Stimulated activated naive CD8-positive, alpha-beta T cell treated with anti-CD3 and anti-CD28 coated beads, Interleukin-15, Interleukin-2, amounts not matched to agents 100 ng/mL and 50 ng/mL, for 24 hours (primary cell): ENCODE measurements around the gene SLC9A5.

Experiments
- H3K27ac Mint-ChIP-seq: one replicate; pipeline ENCODE4 v1.8.0; 2021; ENCODE audit warnings: mild to moderate bottlenecking, mixed read lengths
- H3K27me3 Mint-ChIP-seq: one replicate; pipeline ENCODE4 v1.8.0; 2021; ENCODE audit warnings: mixed read lengths
- H3K36me3 Mint-ChIP-seq: one replicate; pipeline ENCODE4 v1.8.0; 2021; ENCODE audit warnings: low read depth, mixed read lengths
- H3K4me1 Mint-ChIP-seq: one replicate; pipeline ENCODE4 v1.8.0; 2021; ENCODE audit warnings: low read depth, mixed read lengths
- H3K4me3 Mint-ChIP-seq: one replicate; pipeline ENCODE4 v1.8.0; 2021; ENCODE audit warnings: mild to moderate bottlenecking, mixed read lengths
- H3K9me3 Mint-ChIP-seq: one replicate; pipeline ENCODE4 v1.8.0; 2021; ENCODE audit warnings: mixed read lengths

Gene SLC9A5

DNA sequence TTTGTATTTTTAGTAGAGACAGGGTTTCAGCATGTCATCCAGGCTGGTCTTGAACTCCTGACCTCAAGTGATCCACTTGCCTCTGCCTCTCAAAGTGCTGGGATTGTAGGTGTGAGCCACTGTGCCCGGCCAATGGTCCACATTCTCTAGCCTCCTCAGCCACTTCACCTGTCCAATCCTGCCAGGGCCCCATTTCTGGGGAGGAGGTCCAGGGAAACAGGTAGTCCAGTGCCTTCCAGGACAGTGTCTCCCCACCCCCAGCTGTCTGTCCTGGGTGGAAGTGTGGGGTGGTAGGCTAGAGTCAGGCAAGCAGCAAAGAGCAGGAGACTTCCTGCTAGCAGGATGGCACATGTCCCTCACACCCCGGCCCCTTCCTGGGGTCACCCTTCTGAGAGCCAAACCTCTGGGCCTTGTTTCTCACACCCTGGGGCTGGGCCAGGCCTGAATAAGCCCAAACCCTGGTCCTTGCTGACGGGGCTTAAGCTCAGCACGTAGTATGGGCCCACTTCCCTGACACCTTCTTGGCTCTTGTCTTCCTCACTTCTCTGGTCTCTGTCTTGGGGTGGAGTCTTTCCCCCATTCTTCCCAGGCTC is 6.5 kb upstream of the SLC9A5 start:
- H3K36me3 Mint-ChIP-seq, result peaks cover 29% of the 10 kb centered on the region
- no peaks in the 10 kb centered on the region for H3K27me3 Mint-ChIP-seq
- peaks cover 41% of the 10 kb centered on the region for H3K4me1 Mint-ChIP-seq
- no peaks in the 10 kb centered on the region for H3K9me3 Mint-ChIP-seq
- H3K27ac Mint-ChIP-seq, result peak overlapping the region; percentile 75
- no peak overlapping the region for H3K4me3 Mint-ChIP-seq

DNA sequence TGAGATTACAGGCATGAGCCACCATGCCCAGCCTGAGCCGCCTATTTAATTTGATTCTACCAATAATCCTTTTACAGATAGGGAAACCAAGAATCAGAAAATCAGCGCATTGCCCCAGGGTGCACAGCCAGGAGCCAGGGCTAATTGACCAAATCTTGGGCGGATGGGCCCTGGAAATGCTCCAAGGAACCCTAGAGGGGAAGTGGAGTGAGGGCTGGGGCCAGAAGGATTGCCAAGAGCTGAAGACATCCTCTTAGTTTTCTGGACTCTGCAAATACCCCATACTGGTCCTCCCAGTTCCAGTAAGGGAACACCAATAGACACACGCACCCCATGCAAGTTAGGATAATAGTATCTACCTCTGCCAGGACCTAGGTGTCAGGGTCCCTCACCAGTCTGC is 5.3 kb upstream of the SLC9A5 start:
- no peaks in the 10 kb centered on the region for H3K27me3 Mint-ChIP-seq
- H3K4me1 Mint-ChIP-seq, result peaks cover 51% of the 10 kb centered on the region
- peak overlapping the region; percentile 89 for H3K4me3 Mint-ChIP-seq
- H3K36me3 Mint-ChIP-seq, result peaks cover 16% of the 10 kb centered on the region
- H3K27ac Mint-ChIP-seq, result peak overlapping the region; percentile 87
- H3K9me3 Mint-ChIP-seq, result no peaks in the 10 kb centered on the region

DNA sequence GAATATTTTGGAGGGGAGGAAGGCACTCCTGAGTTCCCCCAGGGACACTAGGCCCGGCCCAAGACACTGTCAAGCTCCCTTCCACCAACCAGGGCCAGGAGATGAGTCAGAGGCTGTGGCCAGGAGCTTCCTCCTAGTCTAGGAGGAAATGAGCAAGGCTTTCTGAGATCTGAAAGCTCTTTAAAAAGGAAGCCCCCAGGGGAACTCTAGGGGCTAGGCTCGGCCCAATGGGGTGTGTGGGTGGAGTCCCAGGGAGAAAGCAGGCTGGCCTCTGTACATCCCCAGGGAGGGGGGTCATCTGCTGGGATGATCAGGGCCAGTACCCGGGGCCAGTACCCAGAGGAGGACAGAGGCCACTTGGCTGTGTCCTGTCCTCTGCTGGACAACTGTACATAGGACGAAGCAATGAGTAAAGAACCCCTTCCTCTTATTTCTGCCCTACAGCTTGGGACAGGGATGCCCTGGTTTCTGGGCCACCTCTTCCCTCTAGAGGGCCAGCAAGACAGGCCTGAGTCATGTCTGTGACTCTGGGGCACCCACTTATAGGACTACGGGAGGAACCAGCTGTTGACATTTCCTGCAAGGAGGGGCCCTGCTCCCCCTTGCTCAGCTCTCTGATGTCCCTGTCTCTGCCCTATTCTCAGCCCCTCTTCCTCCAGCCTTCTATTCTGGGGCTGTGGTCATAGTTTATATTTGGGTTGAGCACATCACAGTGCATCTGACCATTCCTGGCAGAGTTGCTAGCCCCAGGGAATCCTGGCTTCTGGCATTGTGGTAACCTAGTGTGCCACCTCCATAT is 4.2 kb upstream of the SLC9A5 start:
- Mint-ChIP-seq H3K36me3 (peaks cover 10% of the 10 kb centered on the region), H3K4me3 (peak overlapping the region; percentile 89), H3K4me1 (peaks cover 55% of the 10 kb centered on the region), H3K9me3 (no peaks in the 10 kb centered on the region), H3K27ac (peak overlapping the region; percentile 93), H3K27me3 (no peaks in the 10 kb centered on the region)

DNA sequence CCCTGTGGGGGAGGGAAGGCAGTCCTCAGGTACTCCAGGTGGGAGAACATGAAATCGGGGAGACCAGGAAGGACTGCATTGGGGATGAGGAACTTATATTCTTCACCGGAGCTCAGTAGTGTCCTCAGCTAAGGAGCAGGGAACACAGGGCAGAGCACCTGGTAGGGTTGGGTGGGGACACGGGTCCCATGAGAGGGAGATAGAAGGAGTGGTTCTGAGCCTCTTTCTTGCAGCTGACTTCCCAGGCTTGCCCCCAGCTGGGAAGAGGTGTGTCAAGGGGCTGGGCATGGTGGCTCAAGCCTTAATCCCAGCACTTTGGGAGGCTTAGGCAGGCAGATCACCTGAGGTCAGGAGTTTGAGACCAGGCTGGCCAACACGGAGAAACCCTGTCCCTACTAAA is 3.6 kb upstream of the SLC9A5 start:
- peaks cover 6% of the 10 kb centered on the region for H3K27me3 Mint-ChIP-seq
- peaks cover 10% of the 10 kb centered on the region for H3K36me3 Mint-ChIP-seq
- H3K27ac Mint-ChIP-seq, result peak overlapping the region; percentile 93
- peaks cover 61% of the 10 kb centered on the region for H3K4me1 Mint-ChIP-seq
- H3K9me3 Mint-ChIP-seq, result no peaks in the 10 kb centered on the region
- H3K4me3 Mint-ChIP-seq, result peak overlapping the region; percentile 89

DNA sequence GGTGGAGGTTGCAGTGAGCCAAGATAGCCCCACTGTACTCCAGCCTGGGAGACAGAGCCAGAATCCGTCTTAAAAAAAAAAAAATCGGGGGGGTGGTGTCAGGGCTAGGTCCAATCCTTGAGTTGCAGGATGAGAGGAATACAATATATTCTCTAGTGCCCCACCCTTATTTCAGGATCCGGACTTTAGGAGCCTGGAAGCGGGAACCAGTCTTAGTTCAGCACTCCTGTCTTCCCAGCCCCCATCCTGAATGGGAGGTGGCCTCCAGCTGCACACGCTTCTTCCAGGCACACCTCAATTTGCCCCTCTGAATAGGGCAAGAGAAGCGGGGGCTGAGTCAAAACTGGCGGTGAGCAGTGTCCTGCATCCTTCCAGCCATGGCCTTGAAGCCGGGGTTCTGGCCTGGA is 3.1 kb upstream of the SLC9A5 start:
- Mint-ChIP-seq H3K9me3 (no peaks in the 10 kb centered on the region), H3K4me1 (peaks cover 63% of the 10 kb centered on the region), H3K4me3 (peak overlapping the region; percentile 89), H3K36me3 (peaks cover 10% of the 10 kb centered on the region), H3K27me3 (peaks cover 8% of the 10 kb centered on the region), H3K27ac (peak overlapping the region; percentile 93)

DNA sequence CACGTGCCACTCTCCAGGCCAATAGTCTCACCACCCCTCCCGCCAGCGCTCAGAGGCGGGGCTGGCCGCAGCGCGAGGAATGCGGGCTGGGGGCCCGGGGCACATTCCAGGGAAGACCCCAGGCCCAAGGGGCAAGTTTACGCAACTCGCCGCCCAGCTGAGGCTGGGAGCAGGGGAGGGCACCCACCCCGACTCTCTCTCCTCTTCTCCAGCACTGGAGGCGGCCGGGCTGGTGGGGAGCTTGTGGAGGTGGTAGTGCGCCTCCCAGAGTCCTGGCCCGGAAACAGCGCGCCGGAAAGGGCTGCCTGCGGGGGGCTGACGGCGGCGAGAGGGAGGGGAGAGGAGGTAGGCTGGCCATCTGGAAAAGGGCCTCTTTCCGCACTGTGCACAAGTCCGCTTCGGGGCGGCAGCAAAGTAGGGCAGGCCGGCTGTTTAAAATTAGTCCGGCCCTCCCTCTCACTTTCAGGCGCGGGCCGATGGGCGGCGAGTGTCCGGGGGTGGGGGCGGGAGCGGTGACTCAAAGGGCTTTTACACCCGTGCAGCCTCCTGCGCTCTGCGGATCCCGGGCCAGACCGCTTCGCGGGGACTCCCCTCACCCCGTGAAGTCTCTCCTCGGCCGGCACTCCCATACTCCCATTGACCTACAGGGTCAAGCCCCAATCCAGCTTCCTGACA is 2.6 kb upstream of the SLC9A5 start:
- Mint-ChIP-seq H3K36me3 (peaks cover 10% of the 10 kb centered on the region), H3K4me3 (peak overlapping the region; percentile 89), H3K9me3 (no peaks in the 10 kb centered on the region), H3K4me1 (peaks cover 62% of the 10 kb centered on the region), H3K27ac (peak overlapping the region; percentile 88), H3K27me3 (peaks cover 8% of the 10 kb centered on the region)

DNA sequence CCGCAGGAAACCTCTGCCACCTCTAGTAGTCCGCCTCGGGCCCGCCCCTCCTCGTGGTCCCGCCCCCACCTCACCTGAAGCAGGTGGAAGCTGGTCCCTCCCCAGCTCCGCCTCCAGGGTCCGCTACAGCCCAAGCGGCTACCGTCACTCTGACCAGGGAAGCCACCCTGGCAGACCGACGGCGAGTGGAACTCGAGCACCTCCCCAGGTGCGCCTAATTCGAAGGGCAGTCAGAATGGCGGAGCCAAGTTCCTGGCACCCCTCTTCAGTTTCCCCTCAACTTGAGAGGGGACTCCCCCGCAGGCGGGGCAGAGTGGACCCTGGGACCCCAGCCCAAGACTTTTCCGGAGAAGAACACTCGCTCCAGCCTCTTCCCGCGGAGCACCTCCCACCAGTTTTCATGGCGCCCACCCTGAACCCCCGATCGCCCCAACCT is 2.0 kb upstream of the SLC9A5 start:
- H3K36me3 Mint-ChIP-seq, result peaks cover 10% of the 10 kb centered on the region
- H3K4me1 Mint-ChIP-seq, result peaks cover 56% of the 10 kb centered on the region
- H3K9me3 Mint-ChIP-seq, result no peaks in the 10 kb centered on the region
- H3K27me3 Mint-ChIP-seq, result peaks cover 12% of the 10 kb centered on the region
- peak overlapping the region; percentile 88 for H3K27ac Mint-ChIP-seq
- H3K4me3 Mint-ChIP-seq, result peak overlapping the region; percentile 89

DNA sequence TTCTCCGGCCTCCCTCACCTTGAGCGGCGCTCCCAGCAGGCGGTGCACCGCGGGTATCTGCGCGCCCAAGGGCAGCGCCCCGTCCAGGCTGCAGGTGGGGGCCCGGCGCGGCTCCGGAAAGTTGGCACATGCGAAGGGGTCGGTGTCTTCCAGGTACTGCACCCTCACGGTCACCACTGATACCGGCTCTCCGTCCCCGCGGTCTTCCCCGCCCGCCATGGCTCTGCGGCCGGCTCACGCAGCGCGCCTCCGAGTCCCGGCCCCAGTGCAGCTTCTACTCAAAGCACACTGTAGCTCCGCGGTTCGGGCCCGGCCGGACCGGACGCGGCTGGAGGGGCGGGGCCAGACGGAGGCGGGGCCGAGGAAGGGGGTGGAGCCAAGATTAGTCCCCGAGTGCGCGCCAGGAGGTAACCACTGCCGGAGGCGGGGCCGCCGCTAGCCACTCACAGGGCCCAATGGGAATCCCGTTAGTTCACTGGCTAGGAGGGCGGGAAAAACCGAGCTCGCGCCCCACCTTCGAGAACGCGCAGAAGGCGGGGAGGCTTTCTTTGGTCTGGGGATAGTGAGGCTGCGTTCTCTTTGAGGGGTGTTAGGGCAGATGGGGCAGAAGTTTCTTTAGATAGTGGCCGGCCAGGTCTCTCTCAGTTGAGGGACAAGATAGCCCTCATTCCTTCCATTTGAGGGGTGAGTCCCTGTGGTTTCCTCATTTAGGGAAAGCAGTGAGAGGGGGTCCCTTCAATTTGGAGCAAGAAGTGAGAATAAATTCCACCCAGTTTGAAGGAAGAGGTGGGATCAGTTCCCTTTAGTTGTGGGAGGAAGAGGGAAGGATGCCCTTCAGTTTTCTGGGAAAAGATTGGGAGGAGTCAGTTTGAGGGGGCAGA is 1.3 kb upstream of the SLC9A5 start, which contains the start of gene FHOD1:
Gene FHOD1 (minus strand): TSS at position 290 of the 881 bp plus-strand sequence. CDS start 71 bp downstream, at position 219.
- Mint-ChIP-seq H3K36me3 (peaks cover 8% of the 10 kb centered on the region), H3K27ac (peak within 1 kb of the TSS; percentile 88), H3K27me3 (peaks cover 12% of the 10 kb centered on the region), H3K4me3 (peak within 1 kb of the TSS; percentile 89), H3K4me1 (peaks cover 54% of the 10 kb centered on the region), H3K9me3 (no peaks in the 10 kb centered on the region)

DNA sequence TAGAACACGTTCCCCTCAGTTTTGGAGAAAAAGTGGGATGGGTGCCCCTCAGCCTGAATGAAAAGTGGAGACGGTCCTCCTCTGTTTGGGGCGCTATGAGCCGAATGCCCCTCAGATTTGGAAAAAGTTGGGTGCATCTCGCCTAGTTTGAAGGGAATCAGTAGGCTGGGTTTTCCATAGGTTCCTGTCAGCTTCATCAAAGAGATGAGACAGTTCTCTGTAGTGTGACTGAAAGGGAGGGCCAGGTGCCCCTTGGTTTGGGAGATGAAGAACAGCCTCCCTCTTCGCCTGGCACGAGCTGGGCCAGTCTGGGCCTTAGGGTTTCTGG is 742 bp upstream of the SLC9A5 start:
- Mint-ChIP-seq H3K9me3 (no peaks in the 10 kb centered on the region), H3K27ac (peak overlapping the region; percentile 88), H3K4me1 (peaks cover 49% of the 10 kb centered on the region), H3K4me3 (peak overlapping the region; percentile 89), H3K36me3 (peaks cover 6% of the 10 kb centered on the region), H3K27me3 (peaks cover 12% of the 10 kb centered on the region)

DNA sequence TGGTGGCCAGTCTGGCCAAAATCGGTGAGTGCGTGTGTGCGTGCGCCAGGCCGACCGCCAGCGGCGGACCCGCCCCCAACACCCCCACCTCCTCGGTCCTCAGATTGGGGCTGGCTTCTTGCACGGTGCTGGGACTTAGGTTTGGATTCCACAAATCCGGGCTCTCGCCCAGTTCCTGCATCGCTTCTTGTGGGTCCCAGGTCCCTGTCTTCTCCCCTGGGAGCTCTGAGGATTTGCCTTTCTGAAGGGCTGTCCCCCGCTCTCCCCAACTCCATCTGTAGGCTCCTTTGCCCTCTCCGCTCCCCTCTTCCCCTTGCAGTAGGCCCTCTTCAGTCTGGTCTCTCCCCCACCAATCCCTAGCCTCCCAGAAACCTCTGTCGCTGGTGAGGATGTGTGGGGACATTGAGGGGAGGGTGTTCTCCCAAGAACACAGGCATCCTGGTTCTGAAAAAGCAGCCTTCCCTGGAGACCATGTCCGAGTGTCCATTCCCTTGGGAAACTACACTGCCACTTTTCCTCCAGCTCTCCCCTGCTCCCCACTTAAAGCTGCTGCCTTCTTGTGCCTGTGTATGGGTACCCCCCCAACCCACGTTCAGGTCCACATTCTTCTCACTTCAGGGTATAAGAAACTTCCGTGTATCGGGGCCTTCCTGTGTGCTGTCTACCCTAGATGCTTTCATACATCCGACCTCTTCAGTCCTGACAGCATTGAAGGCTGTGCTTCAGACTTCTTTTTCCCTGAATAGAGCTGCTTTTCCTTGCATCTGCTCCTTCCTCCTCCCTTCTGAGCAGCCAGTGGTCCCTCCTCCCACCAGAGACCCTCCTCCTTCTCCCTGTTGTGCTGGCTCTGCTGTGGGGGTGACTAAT is 632 bp downstream of the SLC9A5 start:
- Mint-ChIP-seq H3K4me1 (peaks cover 36% of the 10 kb centered on the region), H3K36me3 (peaks cover 6% of the 10 kb centered on the region), H3K9me3 (no peaks in the 10 kb centered on the region), H3K27me3 (peaks cover 12% of the 10 kb centered on the region), H3K4me3 (peak overlapping the region; percentile 85), H3K27ac (peak overlapping the region; percentile 75)

DNA sequence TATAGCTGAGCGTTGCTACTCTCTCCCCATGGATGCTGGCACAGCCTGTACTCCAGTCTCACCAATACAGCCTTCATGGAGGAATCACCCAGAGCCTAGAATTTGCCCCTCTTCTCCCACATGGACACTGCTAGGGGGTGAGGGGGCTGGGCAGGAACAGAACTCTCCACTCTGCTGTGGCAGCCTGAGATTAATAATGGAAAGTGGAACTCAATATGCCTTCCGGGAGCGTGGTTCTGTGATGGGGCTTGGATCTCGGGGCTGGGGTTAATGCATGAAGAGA is 1.2 kb downstream of the SLC9A5 start:
- no peaks in the 10 kb centered on the region for H3K9me3 Mint-ChIP-seq
- peaks cover 12% of the 10 kb centered on the region for H3K27me3 Mint-ChIP-seq
- H3K36me3 Mint-ChIP-seq, result peaks cover 4% of the 10 kb centered on the region
- peak overlapping the region; percentile 85 for H3K4me3 Mint-ChIP-seq
- H3K4me1 Mint-ChIP-seq, result peaks cover 30% of the 10 kb centered on the region
- peak overlapping the region; percentile 75 for H3K27ac Mint-ChIP-seq

DNA sequence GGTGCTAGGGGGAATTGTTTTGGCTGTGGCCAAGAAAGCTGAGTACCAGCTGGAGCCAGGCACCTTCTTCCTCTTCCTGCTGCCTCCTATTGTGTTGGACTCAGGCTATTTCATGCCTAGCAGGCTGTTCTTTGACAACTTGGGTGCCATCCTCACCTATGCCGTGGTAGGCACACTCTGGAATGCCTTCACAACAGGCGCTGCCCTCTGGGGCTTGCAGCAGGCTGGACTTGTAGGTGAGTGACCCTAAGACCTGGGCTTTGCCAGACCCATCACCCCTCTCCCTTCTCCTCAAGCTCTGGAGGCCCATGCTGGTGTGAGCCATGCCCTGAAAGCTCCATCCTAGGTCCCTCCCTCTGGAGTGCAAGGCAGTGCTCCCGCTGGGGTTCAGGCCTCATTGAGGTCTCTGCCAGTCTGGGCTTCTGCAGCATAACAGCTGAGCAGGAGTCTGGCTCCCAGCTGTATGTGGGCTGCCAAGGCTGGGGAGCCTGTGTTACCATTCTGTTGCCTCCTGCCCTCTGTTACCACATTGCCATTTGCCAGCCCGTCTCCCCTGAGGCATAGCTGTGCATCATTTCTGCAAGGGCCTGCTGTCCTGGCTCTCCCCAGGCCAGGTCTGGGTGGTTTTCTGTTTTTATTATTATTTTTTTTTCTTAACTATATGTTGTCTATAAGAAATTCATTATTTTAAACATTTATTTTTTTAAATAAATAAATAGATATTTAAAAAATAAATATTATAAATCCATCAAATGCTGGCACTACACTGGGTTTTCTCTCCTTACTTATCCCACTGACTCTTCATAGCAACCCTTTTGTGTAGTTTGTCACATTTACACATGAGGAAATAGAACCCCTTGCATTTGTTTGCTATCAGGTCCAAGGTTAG is 4.1 kb downstream of the SLC9A5 start:
- Mint-ChIP-seq H3K36me3 (no peaks in the 10 kb centered on the region), H3K27ac (no peak overlapping the region), H3K9me3 (no peaks in the 10 kb centered on the region), H3K27me3 (peaks cover 12% of the 10 kb centered on the region), H3K4me1 (peaks cover 17% of the 10 kb centered on the region), H3K4me3 (no peak overlapping the region)

DNA sequence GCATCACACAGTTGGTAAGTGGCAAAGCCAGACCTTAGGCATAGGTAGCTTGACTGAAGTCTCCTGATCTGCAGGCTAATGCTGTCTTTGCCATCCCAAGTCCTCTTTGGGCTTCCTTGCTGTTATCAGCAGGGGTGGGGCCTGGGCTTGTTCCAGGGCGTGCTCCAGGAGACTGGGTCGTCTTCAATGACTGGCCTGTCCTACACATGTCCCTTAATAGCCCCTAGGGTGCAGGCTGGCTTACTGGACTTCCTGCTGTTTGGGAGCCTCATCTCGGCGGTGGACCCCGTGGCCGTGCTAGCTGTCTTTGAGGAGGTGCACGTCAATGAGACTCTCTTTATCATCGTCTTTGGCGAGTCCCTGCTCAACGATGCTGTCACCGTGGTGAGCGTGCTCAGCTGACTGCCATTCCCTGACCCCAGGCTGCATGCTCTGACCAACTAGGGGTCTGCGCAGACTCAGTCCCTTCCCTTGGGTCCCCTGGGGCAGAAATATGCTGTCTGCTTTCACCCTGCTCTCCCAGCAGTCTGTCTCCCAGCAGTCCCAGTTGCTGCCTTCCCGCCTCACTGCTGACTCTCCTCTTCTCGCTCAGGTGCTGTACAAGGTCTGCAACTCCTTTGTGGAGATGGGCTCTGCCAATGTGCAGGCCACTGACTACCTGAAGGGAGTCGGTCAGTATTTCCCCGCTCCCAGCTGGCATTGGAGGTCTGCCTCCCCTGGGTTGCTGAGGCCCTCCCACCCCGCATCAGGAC is 6.2 kb downstream of the SLC9A5 start:
- Mint-ChIP-seq H3K4me3 (no peak overlapping the region), H3K27ac (no peak overlapping the region), H3K27me3 (peaks cover 11% of the 10 kb centered on the region), H3K36me3 (no peaks in the 10 kb centered on the region), H3K4me1 (peaks cover 4% of the 10 kb centered on the region), H3K9me3 (no peaks in the 10 kb centered on the region)
